Epithelial cell of esophagus (primary cell): ENCODE results near the gene BTN2A1.

Experiments
- DNase-seq: peaks from one replicate; pipeline ENCODE4 v3.0.0; 2010; ENCODE audit warnings: low read depth
- H3K4me3 ChIP-seq: 2 replicates; pipeline ENCODE4 v1.5.1; 2011; ENCODE audit warnings: mild to moderate bottlenecking, low read length, control low read depth
- CTCF ChIP-seq: IDR thresholded peaks from 2 replicates; pipeline ENCODE4 v1.5.1; 2011; ENCODE audit warnings: low read depth, mild to moderate bottlenecking, low read length, control low read depth, inconsistent platforms; ENCODE audit not compliant: insufficient read depth; ENCODE audit errors: missing control alignments

The BTN2A1 gene

GRCh38 chr6:26472549-26473290, 15.0 kb downstream of the BTN2A1 start:
- H3K4me3 ChIP-seq = no peak overlapping the region
- no peak for DNase-seq
- TF ChIP-seq CTCF = no peak

GRCh38 chr6:26473429-26473757, 15.6 kb downstream of the BTN2A1 start:
- no peak for TF ChIP-seq CTCF
- no peak for DNase-seq
- peak overlapping the region; percentile 56 for H3K4me3 ChIP-seq

- H3K4me3 ChIP-seq = peak overlapping the region; percentile 56
- peak; percentile 94 for DNase-seq
- no peak for TF ChIP-seq CTCF
Measured at GRCh38 chr6:26473758-26474438, 16.1 kb downstream of the BTN2A1 start.

GRCh38 chr6:26474439-26474881, 16.7 kb downstream of the BTN2A1 start:
- TF ChIP-seq CTCF = no peak
- peak overlapping the region; percentile 56 for H3K4me3 ChIP-seq
- DNase-seq = no peak

- TF ChIP-seq CTCF = no peak
- DNase-seq = peak; percentile 40
- H3K4me3 ChIP-seq = no peak overlapping the region
Measured at GRCh38 chr6:26475823-26476729, 18.3 kb downstream of the BTN2A1 start.

- no peak overlapping the region for H3K4me3 ChIP-seq
- no peak for DNase-seq
- TF ChIP-seq CTCF = no peak
Measured at GRCh38 chr6:26476896-26477295, 19.1 kb downstream of the BTN2A1 start.
